Nephron (organoid): ENCODE measurements around the gene RGS7.

Experiments
- H3K27ac Mint-ChIP-seq, 3 experiments: 2 replicates each; pipeline ENCODE4 v1.8.0; 2020; ENCODE audit warnings: mixed read lengths in 3 of 3, mild to moderate bottlenecking in 2 of 3, moderate library complexity in 1 of 3
- H3K27me3 Mint-ChIP-seq: 2 replicates; pipeline ENCODE4 v1.8.0; 2021; ENCODE audit warnings: low read depth, mild to moderate bottlenecking, moderate library complexity, mixed read lengths
- H3K36me3 Mint-ChIP-seq: 2 replicates; pipeline ENCODE4 v1.8.0; 2020; ENCODE audit warnings: low read depth, mixed read lengths
- H3K4me1 Mint-ChIP-seq: 2 replicates; pipeline ENCODE4 v1.8.0; 2020; ENCODE audit warnings: mixed read lengths
- H3K4me3 Mint-ChIP-seq, 3 experiments: 2 replicates each; pipeline ENCODE4 v1.8.0; 2020; ENCODE audit warnings: mild to moderate bottlenecking in 3 of 3, mixed read lengths in 3 of 3, moderate library complexity in 2 of 3
- H3K9me3 Mint-ChIP-seq: 2 replicates; pipeline ENCODE4 v1.8.0; 2020; ENCODE audit warnings: mixed read lengths
- TF ChIP-seq, protein P1 (sequence below), 3 experiments: fragments of 200-600 bp; sonication (generic); IDR thresholded peaks; one replicate each; pipeline ENCODE4 v1.5.0; 2021; ENCODE audit warnings: antibody characterized with exemption in 3 of 3; ENCODE audit not compliant: unreplicated experiment in 3 of 3

The RGS7 gene

DNA sequence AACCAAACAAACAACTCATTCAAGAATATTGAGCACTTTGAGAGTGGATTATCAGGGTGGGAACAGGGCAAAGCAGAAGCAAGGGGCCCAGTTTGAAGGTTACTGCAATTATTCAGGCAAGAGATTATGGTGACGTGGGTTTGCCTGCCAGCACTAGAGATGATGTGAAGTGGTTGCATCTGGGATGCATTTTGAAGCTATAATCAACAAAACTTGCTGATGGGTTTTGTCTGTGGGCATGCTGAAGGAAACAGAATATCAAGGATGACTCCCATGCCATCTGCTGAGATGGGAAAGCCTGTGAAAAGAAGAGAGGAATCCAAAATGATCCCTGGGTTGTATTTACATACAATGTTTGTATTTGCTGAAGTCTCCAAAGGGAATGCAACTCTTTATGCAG is 520.7 kb downstream of the RGS7 start:
- no peaks in the 10 kb centered on the region for H3K4me1 Mint-ChIP-seq
- no peaks in the 10 kb centered on the region for H3K27me3 Mint-ChIP-seq
- no peak overlapping the region for H3K4me3 Mint-ChIP-seq
- H3K9me3 Mint-ChIP-seq: no peaks in the 10 kb centered on the region
- TF ChIP-seq, protein P1, sequence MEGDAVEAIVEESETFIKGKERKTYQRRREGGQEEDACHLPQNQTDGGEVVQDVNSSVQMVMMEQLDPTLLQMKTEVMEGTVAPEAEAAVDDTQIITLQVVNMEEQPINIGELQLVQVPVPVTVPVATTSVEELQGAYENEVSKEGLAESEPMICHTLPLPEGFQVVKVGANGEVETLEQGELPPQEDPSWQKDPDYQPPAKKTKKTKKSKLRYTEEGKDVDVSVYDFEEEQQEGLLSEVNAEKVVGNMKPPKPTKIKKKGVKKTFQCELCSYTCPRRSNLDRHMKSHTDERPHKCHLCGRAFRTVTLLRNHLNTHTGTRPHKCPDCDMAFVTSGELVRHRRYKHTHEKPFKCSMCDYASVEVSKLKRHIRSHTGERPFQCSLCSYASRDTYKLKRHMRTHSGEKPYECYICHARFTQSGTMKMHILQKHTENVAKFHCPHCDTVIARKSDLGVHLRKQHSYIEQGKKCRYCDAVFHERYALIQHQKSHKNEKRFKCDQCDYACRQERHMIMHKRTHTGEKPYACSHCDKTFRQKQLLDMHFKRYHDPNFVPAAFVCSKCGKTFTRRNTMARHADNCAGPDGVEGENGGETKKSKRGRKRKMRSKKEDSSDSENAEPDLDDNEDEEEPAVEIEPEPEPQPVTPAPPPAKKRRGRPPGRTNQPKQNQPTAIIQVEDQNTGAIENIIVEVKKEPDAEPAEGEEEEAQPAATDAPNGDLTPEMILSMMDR (IDR thresholded peaks at IDR 0.05; ENCODE audit: unreplicated experiment in 3 of 3): no peak
- no peaks in the 10 kb centered on the region for H3K36me3 Mint-ChIP-seq
- no peak overlapping the region for H3K27ac Mint-ChIP-seq

DNA sequence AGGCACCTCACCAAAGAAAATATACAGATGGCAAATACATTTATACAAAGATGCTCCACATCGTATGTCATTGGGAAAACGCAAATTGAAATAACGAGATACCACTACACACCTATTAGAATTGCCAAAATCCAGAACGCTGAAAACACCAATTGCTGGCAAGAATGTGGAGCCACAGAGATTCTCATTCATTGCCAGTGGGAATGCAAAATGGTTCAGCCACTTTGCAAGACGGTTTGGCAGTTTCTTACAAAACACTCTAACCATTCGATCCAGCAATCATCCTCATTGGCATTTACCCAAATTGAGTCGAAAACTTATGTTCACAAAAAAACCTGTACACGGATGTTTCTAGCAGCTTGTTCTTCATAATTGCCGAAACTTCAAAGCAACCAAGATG is 521.7 kb downstream of the RGS7 start:
- Mint-ChIP-seq H3K4me3 (no peak overlapping the region), H3K36me3 (no peaks in the 10 kb centered on the region), H3K4me1 (no peaks in the 10 kb centered on the region), H3K9me3 (no peaks in the 10 kb centered on the region), H3K27me3 (no peaks in the 10 kb centered on the region), H3K27ac (no peak overlapping the region)
- TF ChIP-seq, protein P1 (IDR thresholded peaks at IDR 0.05; ENCODE audit: unreplicated experiment in 3 of 3): no peak

DNA sequence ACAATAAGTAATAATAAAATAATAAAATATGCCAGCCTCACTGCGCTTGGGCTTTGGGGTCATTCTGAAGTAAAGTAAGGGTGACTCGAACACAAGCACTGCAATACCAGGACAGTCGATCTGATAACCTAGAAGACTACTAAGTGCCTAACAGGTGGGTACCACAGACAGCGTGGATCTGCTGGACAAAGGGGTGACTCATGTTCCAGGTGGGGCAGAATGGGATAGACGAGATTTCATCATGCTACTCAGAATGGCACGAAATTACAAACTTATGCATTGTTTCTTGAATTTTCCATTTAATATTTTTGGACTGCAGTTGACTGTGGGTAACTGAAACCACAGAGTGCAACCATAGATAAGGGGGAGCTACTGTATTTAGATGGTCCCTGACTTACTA is 523.9 kb downstream of the RGS7 start:
- Mint-ChIP-seq H3K36me3 (no peaks in the 10 kb centered on the region), H3K27ac (no peak overlapping the region), H3K4me1 (no peaks in the 10 kb centered on the region), H3K9me3 (no peaks in the 10 kb centered on the region), H3K27me3 (peaks cover 4% of the 10 kb centered on the region), H3K4me3 (no peak overlapping the region)
- TF ChIP-seq, protein P1 (IDR thresholded peaks at IDR 0.05; ENCODE audit: unreplicated experiment in 3 of 3): no peak

DNA sequence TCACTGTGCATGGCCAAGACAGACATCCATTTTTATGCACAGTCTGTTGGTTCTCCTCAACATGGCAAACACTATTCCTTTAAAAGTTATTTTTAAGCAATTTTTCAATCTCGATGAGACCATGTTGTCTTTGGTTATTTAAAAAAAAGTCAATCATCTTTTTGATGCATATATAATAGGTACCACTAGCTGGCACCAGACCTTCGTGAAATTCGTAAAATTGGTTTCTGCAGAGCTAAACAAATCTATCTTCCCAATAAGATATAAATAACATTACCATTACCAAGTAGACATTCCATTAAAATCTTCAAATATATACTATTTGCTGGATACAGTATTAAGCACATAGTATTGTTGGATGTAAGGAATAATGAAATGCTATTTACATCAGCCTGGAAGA is 525.1 kb downstream of the RGS7 start:
- Mint-ChIP-seq H3K27ac (no peak overlapping the region), H3K4me3 (no peak overlapping the region), H3K36me3 (no peaks in the 10 kb centered on the region), H3K4me1 (no peaks in the 10 kb centered on the region), H3K27me3 (peaks cover 9% of the 10 kb centered on the region), H3K9me3 (no peaks in the 10 kb centered on the region)
- TF ChIP-seq, protein P1 (IDR thresholded peaks at IDR 0.05; ENCODE audit: unreplicated experiment in 3 of 3): no peak

DNA sequence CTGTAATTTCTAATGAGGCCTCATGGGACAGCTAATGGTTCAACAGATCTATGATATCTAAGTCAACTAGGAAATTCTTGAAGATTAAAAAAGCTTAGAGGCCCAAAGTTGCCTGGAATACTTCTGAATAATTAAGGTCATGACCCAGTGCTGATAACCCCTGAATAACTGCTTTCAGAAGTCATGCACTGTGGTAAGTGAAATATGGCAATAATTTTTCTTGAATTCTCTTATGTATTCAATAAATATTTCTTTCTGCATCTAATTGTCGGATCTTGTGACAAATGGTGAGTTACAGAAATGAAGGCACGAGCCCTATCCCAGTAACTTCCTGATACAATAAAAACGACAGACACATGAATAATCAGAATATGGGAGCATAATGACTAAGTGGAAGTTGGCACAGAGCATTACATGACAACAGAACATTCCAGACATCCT is 525.8 kb downstream of the RGS7 start:
- TF ChIP-seq, protein P1 (IDR thresholded peaks at IDR 0.05; ENCODE audit: unreplicated experiment in 3 of 3): no peak
- no peaks in the 10 kb centered on the region for H3K4me1 Mint-ChIP-seq
- H3K27me3 Mint-ChIP-seq: peaks cover 13% of the 10 kb centered on the region
- no peaks in the 10 kb centered on the region for H3K36me3 Mint-ChIP-seq
- H3K4me3 Mint-ChIP-seq: no peak overlapping the region
- H3K27ac Mint-ChIP-seq: no peak overlapping the region
- no peaks in the 10 kb centered on the region for H3K9me3 Mint-ChIP-seq

DNA sequence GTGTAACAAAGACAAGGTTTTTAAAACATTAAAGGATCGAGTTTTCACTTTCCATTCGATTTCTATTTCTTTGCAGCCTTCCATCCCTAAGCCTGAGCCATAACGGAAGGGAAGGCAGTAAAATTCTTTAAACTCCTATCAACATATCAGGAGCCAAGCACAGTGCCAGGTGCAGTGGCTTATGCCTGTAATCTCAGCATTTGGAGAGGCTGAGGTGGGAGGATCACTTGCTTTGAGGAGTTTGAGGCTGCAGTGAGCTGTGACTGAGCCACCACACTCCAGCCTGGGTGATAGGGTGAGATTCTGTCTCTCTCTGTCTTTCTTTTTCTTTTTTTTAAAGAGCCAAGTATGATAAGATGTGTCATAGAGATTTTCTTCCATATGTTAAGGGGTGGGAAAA is 527.5 kb downstream of the RGS7 start:
- Mint-ChIP-seq H3K27ac (no peak overlapping the region), H3K9me3 (no peaks in the 10 kb centered on the region), H3K4me3 (no peak overlapping the region), H3K4me1 (no peaks in the 10 kb centered on the region), H3K27me3 (peaks cover 13% of the 10 kb centered on the region), H3K36me3 (no peaks in the 10 kb centered on the region)
- TF ChIP-seq, protein P1 (IDR thresholded peaks at IDR 0.05; ENCODE audit: unreplicated experiment in 3 of 3): no peak
